Esophagus muscularis mucosa (tissue), 4 donors: ENCODE measurements around the gene TMEM269. TPM values are rescaled to one million over a fixed set of nuclear protein-coding genes. Genes with fewer than 3 reads are reported as not detected.
A peak's percentile ranks its signal among the peaks of the same experiment; 100 is the strongest.

Experiments used
- DNase-seq: peaks from one replicate; pipeline ENCODE4 v3.0.0-alpha.2; 2017; ENCODE audit errors: extremely low spot score
- H3K27ac ChIP-seq, 4 donors: fragments of 200-600 bp; sonication (generic); replicated peaks in 1 of 4; 1 replicate in 3 of 4; 2 replicates in 1 of 4; pipeline ENCODE4 v1.5.1; 2016 to 2019; ENCODE audit warnings: mild to moderate bottlenecking in 1 of 4
- H3K27me3 ChIP-seq, 4 donors: fragments of 200-600 bp; sonication (generic); one replicate each; pipeline versions ENCODE4 v1.5.1 to v1.6.0; 2016 to 2019
- H3K36me3 ChIP-seq, 4 donors: fragments of 200-600 bp; sonication (generic); one replicate each; pipeline ENCODE4 v1.5.1; 2016 to 2019
- H3K4me1 ChIP-seq, 4 donors: fragments of 200-600 bp; sonication (generic); one replicate each; pipeline ENCODE4 v1.5.1; 2016 to 2019
- H3K4me3 ChIP-seq, 4 donors: fragments of 200-600 bp; sonication (generic); 1 replicate in 2 of 4; 2 replicates in 2 of 4; pipeline ENCODE4 v1.5.1; 2016 to 2019; ENCODE audit warnings: mild to moderate bottlenecking in 4 of 4, moderate library complexity in 1 of 4
- H3K9me3 ChIP-seq, 4 donors: fragments of 200-600 bp; sonication (generic); 1 replicate in 3 of 4; 2 replicates in 1 of 4; pipeline ENCODE4 v1.5.1; 2016 to 2019
- EP300 ChIP-seq: sonication (generic); formaldehyde crosslinking; IDR thresholded peaks from one replicate; pipeline ENCODE4 v1.6.1; 2017; ENCODE audit warnings: antibody characterized with exemption
- POLR2A ChIP-seq: fragments of 450-650 bp; IDR thresholded peaks from one replicate; pipeline ENCODE4 v1.6.1; 2017; ENCODE audit warnings: antibody characterized with exemption, moderate library complexity, mild to moderate bottlenecking, low read depth
- POLR2AphosphoS5 ChIP-seq, 2 donors: sonication (generic); formaldehyde crosslinking; IDR thresholded peaks; one replicate each; pipeline ENCODE4 v1.6.1; 2017; ENCODE audit warnings: antibody characterized with exemption in 2 of 2
- WGBS: methylation state at CpG from one replicate; pipeline ENCODE4 v1.1.5; 2018; 5-methylcytosine and 5-hydroxymethylcytosine counted together
- intact Hi-C: fragments of 100-400 bp; cut with DNase I; formaldehyde crosslinking; loops from one replicate; pipeline ENCODE4 v1.15.1; 2023
- total RNA-seq, 4 donors: library from RNA; depleted of rRNA; stranded (reverse); fragments of >200 nt; gene quantifications; one replicate each; pipeline versions ENCODE4 v1.1.0 to v1.2.1, GENCODE V29; 2016
- TF ChIP-seq, protein P1 (sequence below), 3 experiments: fragments of 200-600 bp in 2 of 3; fragments of 450-650 bp in 1 of 3; sonication (generic) in 2 of 3; IDR thresholded peaks; one replicate each; pipeline ENCODE4 v1.5.1; 2017 to 2019; ENCODE audit warnings: antibody characterized with exemption in 3 of 3, mild to moderate bottlenecking in 2 of 3, moderate library complexity in 1 of 3

TMEM269 gene
- total RNA-seq, 4 donors from 2014 or later: 0.06 TPM; not detected in 3

DNA sequence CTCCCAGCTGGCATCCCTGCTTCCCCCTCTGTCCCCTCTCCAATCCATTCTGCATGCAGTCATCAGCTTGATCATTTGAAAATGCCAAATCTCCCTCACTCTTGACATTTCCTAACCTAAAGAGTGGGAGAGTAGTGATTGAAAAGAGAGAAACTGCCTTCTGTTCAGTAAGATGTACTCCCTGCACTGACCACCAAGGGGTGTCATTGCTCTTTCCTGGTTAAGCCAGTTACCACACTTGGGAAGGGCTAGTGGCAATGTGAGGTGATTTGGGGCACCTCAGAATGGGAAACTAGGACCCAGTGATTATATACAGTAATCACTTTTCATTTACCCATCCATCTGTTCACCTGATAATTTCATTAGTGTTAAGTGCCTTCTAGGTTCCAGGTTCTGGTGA lies 6.9 kb upstream of the TMEM269 start:
- no peaks in the 10 kb centered on the region for H3K9me3 ChIP-seq
- H3K27me3 ChIP-seq: no peaks in the 10 kb centered on the region
- intact Hi-C loops: loop anchor here (5.0 kb wide), 1 partner anchor 294 kb away; no protein-coding TSS in a partner anchor
- H3K4me3 ChIP-seq: no peak overlapping the region
- DNase-seq: no peak
- no peaks in the 10 kb centered on the region for H3K4me1 ChIP-seq
- peaks cover 27 to 87% (median 60%) of the 10 kb centered on the region in 4 donors for H3K36me3 ChIP-seq
- no peak overlapping the region for H3K27ac ChIP-seq
- TF ChIP-seq, protein P1, sequence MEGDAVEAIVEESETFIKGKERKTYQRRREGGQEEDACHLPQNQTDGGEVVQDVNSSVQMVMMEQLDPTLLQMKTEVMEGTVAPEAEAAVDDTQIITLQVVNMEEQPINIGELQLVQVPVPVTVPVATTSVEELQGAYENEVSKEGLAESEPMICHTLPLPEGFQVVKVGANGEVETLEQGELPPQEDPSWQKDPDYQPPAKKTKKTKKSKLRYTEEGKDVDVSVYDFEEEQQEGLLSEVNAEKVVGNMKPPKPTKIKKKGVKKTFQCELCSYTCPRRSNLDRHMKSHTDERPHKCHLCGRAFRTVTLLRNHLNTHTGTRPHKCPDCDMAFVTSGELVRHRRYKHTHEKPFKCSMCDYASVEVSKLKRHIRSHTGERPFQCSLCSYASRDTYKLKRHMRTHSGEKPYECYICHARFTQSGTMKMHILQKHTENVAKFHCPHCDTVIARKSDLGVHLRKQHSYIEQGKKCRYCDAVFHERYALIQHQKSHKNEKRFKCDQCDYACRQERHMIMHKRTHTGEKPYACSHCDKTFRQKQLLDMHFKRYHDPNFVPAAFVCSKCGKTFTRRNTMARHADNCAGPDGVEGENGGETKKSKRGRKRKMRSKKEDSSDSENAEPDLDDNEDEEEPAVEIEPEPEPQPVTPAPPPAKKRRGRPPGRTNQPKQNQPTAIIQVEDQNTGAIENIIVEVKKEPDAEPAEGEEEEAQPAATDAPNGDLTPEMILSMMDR (IDR thresholded peaks at IDR 0.05): peak; percentile 41 to 56 (median 53)
- TF ChIP-seq POLR2A: no peak

DNA sequence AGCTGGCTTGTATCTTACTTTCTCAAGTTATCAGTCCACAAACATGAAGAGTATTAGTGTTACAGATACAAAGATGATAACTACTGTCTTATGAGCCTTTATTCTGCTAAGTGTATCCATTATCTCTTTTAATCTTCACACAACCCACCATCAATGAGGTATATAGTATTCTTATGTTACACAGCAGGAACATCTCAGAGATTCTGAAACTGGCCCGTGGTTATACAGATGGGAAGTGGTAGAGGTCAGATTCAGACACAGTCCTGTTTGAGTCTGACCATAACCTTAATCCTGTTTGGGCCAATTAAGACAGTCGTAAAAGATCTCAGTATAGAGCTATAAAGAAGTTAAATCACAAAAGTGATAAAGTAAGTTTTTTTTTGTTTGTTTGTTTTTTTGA lies 5.1 kb upstream of the TMEM269 start:
- H3K9me3 ChIP-seq: no peaks in the 10 kb centered on the region
- no peak overlapping the region for H3K27ac ChIP-seq
- intact Hi-C loops: loop anchor here (5.0 kb wide), 1 partner anchor 293 kb away; no protein-coding TSS in a partner anchor
- DNase-seq: no peak
- peaks cover 23 to 75% (median 46%) of the 10 kb centered on the region in 4 donors for H3K36me3 ChIP-seq
- TF ChIP-seq POLR2A (no peak), EP300 (no peak), POLR2AphosphoS5 (IDR thresholded peaks at IDR 0.05) (no peak)
- TF ChIP-seq, protein P1 (IDR thresholded peaks at IDR 0.05): no peak
- no peak overlapping the region for H3K4me3 ChIP-seq
- no peaks in the 10 kb centered on the region for H3K27me3 ChIP-seq
- H3K4me1 ChIP-seq: peaks cover under 1 to 3% (median 2%) of the 10 kb centered on the region in 4 donors
- WGBS: 86% methylated on average over 2 of the region's 2 CpGs

DNA sequence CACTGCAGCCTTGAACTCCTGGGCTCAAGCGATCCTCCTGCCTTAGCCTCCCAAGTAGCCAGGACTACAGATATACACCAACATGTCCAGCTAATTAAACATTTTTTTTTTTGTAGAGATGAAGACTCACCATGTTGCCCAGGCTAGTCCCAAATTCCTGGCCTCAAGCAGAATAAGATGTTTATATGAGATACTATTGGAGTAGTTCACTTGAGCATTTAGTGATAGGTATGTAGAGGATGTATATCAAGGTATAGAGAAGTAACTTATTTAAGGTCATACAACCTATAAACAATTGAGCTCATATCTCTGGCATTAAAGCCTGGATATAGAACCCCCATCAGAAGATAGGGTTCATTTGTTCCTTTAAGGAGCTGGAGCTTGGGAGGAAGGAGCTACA lies 4.6 kb upstream of the TMEM269 start:
- TF ChIP-seq, protein P1 (IDR thresholded peaks at IDR 0.05): no peak
- TF ChIP-seq POLR2AphosphoS5 (IDR thresholded peaks at IDR 0.05): no peak
- TF ChIP-seq POLR2A: no peak
- TF ChIP-seq EP300: no peak
- Histone ChIP-seq H3K9me3 (no peaks in the 10 kb centered on the region), H3K27ac (no peak overlapping the region), H3K27me3 (no peaks in the 10 kb centered on the region), H3K4me3 (no peak overlapping the region), H3K4me1 (peaks cover 5 to 7% (median 7%) of the 10 kb centered on the region in 4 donors), H3K36me3 (peaks cover 19 to 71% (median 42%) of the 10 kb centered on the region in 4 donors)
- WGBS: 100% methylated on average over 1 of the region's 1 CpG
- DNase-seq: no peak
- intact Hi-C loops: no loop called here

DNA sequence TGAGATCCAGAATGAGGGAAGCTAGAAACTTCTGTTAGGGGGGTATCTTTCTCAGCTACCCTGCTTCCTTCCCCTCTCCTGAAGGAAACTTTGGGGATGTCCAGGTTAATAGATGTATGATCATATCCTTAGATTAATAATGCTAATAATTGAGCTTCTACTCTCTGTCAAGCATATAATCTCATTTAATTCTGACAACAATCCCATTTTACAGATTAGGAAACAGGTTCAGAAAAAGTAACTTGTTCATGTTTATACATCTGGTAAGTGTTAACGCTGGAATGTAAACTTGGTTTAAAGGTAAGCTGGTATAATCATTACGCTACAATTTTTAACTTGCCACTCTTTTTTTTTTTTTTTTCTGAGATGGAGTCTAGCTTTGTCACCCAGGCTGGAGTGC lies 1.7 kb upstream of the TMEM269 start:
- no peak for DNase-seq
- Histone ChIP-seq H3K27ac (no peak overlapping the region), H3K36me3 (peaks cover 7 to 44% (median 15%) of the 10 kb centered on the region in 4 donors), H3K4me3 (no peak overlapping the region), H3K27me3 (no peaks in the 10 kb centered on the region), H3K4me1 (peaks cover 14 to 17% (median 15%) of the 10 kb centered on the region in 4 donors), H3K9me3 (no peaks in the 10 kb centered on the region)
- TF ChIP-seq, protein P1 (IDR thresholded peaks at IDR 0.05): no peak
- TF ChIP-seq EP300 (no peak), POLR2A (no peak), POLR2AphosphoS5 (IDR thresholded peaks at IDR 0.05) (no peak)
- intact Hi-C loops: no loop called here
- 95% methylated on average over 2 of the region's 2 CpGs for WGBS

DNA sequence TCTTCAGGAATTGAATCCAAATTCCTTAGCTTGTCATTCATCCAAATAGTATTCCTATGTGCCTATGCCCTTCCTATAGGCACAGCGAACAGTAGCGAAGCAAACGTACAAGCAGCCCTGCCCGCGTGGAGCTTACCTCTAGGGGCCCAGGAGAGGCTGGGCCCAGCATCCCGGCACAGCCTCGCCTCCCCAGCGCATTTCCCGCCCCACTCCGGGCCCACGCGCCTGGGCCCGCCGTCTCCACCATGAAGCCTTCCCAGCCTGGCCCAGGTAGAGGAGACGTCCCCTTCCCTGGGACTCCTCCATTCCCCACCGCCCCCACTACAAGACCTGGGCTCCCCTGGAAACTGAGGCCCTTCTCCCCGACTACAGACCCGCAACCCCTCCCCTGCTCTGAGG lies 245 bp upstream of the TMEM269 start:
- intact Hi-C loops: no loop called here
- Histone ChIP-seq H3K27ac (no peak overlapping the region), H3K4me3 (peak overlapping the region; percentile 49 to 64 (median 52)), H3K4me1 (peaks cover 14 to 17% (median 15%) of the 10 kb centered on the region in 4 donors), H3K36me3 (peaks cover 7 to 31% (median 12%) of the 10 kb centered on the region in 4 donors), H3K9me3 (no peaks in the 10 kb centered on the region), H3K27me3 (no peaks in the 10 kb centered on the region)
- WGBS: 84% methylated on average over 18 of the region's 18 CpGs
- no peak for DNase-seq
- TF ChIP-seq EP300 (no peak), POLR2A (no peak), POLR2AphosphoS5 (IDR thresholded peaks at IDR 0.05) (no peak)
- TF ChIP-seq, protein P1 (IDR thresholded peaks at IDR 0.05): no peak
